Measurements from ENCODE around the gene IL18R1. TPM values are rescaled to one million over a fixed set of nuclear protein-coding genes. Genes with fewer than 3 reads are reported as not detected.

The IL18R1 gene
- total RNA-seq, 1 donor from 2014 or later = 5.3 TPM

GRCh38 chr2:102420290-102420689 lies 64.7 kb downstream of the IL18R1 start:
- no peak for DNase-seq (ENCODE audit: low read depth)
- no peak for FAIRE-seq
- no peak for TF ChIP-seq CTCF (IDR thresholded peaks at IDR 0.05; ENCODE audit: insufficient read depth, low read length, severe bottlenecking)
- Histone ChIP-seq H3K36me3 (ENCODE audit: control insufficient read depth, insufficient read depth, low read length) (no peaks in the 10 kb centered on the region), H3K27me3 (ENCODE audit: control insufficient read depth, insufficient read depth, low read length) (no peaks in the 10 kb centered on the region), H3K4me3 (ENCODE audit: low read depth, low read length) (no peak overlapping the region)

- no peaks in the 10 kb centered on the region for H3K27me3 ChIP-seq (ENCODE audit: control insufficient read depth, insufficient read depth, low read length)
Observed at GRCh38 chr2:102421890-102422759, 66.5 kb downstream of the IL18R1 start.

GRCh38 chr2:102422910-102423309 lies 67.3 kb downstream of the IL18R1 start, which contains the start of gene IL18RAP:
IL18RAP (plus strand) TSS chr2:102423160; CDS start chr2:102423278, 118 bp downstream.
- H3K36me3 ChIP-seq (ENCODE audit: control insufficient read depth, insufficient read depth, low read length) = no peaks in the 10 kb centered on the region
- no peak within 1 kb of the TSS for H3K4me3 ChIP-seq (ENCODE audit: low read depth, low read length)
- no peak for FAIRE-seq
- no peaks in the 10 kb centered on the region for H3K27me3 ChIP-seq (ENCODE audit: control insufficient read depth, insufficient read depth, low read length)
- no peak for TF ChIP-seq CTCF (IDR thresholded peaks at IDR 0.05; ENCODE audit: insufficient read depth, low read length, severe bottlenecking)
- no peak for DNase-seq (ENCODE audit: low read depth)

More at GRCh38 chr2:102421890-102422759, 66.5 kb downstream of the IL18R1 start:
- no peak for FAIRE-seq
- Histone ChIP-seq H3K36me3 (ENCODE audit: control insufficient read depth, insufficient read depth, low read length) (no peaks in the 10 kb centered on the region), H3K4me3 (ENCODE audit: low read depth, low read length) (no peak overlapping the region)
- TF ChIP-seq CTCF (IDR thresholded peaks at IDR 0.05; ENCODE audit: insufficient read depth, low read length, severe bottlenecking) = no peak
- no peak for DNase-seq (ENCODE audit: low read depth)

GRCh38 chr2:102423368-102423767 lies 67.8 kb downstream of the IL18R1 start:
- Histone ChIP-seq H3K4me3 (ENCODE audit: low read depth, low read length) (no peak overlapping the region), H3K36me3 (ENCODE audit: control insufficient read depth, insufficient read depth, low read length) (no peaks in the 10 kb centered on the region), H3K27me3 (ENCODE audit: control insufficient read depth, insufficient read depth, low read length) (no peaks in the 10 kb centered on the region)
- no peak for TF ChIP-seq CTCF (IDR thresholded peaks at IDR 0.05; ENCODE audit: insufficient read depth, low read length, severe bottlenecking)
- FAIRE-seq = no peak
- DNase-seq (ENCODE audit: low read depth) = no peak

- Histone ChIP-seq H3K36me3 (ENCODE audit: control insufficient read depth, insufficient read depth, low read length) (no peaks in the 10 kb centered on the region), H3K27me3 (ENCODE audit: control insufficient read depth, insufficient read depth, low read length) (no peaks in the 10 kb centered on the region), H3K4me3 (ENCODE audit: low read depth, low read length) (no peak overlapping the region)
- no peak for TF ChIP-seq CTCF (IDR thresholded peaks at IDR 0.05; ENCODE audit: insufficient read depth, low read length, severe bottlenecking)
- FAIRE-seq = no peak
- DNase-seq (ENCODE audit: low read depth) = no peak
Observed at GRCh38 chr2:102424754-102425153, 69.2 kb downstream of the IL18R1 start.

Measured in bronchial epithelial cell (primary cell).